T1000 (cell line): Measurements from ENCODE around the gene FANCL.
"Not testable (repeated sequence)": the region's sequence is repeated elsewhere in the genome, so short reads cannot be mapped to it uniquely, and the experiment has no call there.

Source experiments
- DNase-seq: peaks from one replicate; lab custom pipeline; 2025; ENCODE audit warnings: mixed read lengths; lab: John Stamatoyannopoulos, UW

Gene FANCL

DNA sequence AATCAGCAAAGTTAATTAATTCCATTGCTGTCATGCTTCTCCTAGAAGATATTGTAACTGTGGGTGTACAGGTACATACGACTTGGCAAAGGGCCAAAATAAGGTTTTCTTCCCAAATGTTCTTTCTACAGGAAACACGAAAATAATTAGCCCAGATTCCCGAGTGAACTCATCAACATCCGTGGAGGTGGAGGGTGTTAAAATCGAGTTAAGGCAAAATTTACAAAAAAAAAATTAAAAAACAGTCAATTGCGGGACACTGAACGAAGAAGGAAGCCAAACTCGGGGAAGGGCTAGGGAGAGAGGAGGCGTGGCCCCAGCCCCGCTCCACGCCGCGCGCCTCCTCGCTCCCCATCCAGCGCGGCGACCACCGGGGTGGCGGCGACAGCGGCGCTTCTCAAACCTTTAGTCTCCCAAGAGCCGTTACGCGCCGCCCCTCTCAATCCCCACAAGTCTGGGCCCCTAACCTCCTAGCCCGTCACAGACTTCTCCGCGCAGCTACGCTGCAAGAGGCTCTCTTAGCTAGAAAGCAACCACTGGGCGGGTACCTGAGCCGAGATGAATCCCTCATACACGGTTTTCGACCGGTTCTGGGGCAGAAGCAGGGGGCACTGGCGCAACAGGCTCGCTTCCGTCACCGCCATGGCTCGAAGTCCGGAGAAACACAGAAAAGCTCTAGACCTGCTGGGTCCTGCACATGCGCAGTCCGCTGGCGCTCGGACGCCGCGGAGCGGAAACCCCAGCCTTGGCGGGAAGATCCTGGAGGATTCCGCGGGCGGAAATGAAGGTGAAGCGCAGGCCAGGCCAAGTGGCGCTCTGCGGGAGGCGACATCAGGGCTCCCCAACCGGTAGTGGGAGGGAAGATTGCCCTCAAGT, at the start of gene FANCL:
Gene FANCL (minus strand): TSS at position 656 of the 876 bp plus-strand sequence. CDS start 12 bp downstream, at position 644.
- peak; percentile 85 for DNase-seq

DNA sequence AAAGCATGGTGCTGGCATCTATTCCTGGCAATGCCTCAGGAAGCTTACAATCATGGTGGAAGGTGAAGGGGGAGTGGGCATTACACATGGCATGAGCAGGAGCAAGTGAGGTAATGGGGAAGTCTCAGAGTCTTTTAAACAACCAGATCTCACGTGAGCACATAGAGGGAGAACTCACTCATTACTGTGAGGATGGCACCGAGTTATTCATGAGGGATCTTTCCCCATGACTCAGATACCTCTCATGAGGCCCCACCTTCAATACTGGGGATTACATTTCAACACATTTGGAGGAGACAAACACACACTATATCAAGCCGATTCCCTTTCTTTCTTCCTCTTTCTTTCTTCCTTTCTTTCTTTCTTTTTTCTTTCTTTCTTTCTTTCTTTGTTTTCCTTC, 47.9 kb upstream of the FANCL start:
- peak; percentile 9 for DNase-seq

DNA sequence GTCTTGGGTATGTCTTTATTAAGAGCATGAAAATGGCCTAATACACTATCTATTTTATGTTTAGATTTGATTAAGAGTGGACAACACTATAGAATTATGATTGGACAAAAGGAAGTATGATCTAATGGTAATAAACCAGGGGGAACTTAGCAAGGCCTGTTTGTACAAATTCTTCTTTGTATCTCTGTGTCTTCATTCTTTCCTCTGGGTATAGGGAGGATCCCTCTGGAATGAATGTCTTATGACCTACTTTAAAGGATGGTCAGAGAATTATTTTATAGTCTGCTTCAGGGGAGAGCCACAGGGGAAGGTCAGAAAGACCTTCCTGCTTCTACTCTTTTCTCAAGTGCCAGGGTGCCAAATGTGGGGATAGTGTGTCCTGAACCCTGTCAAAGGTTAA, 42.8 kb upstream of the FANCL start:
- no peak for DNase-seq

DNA sequence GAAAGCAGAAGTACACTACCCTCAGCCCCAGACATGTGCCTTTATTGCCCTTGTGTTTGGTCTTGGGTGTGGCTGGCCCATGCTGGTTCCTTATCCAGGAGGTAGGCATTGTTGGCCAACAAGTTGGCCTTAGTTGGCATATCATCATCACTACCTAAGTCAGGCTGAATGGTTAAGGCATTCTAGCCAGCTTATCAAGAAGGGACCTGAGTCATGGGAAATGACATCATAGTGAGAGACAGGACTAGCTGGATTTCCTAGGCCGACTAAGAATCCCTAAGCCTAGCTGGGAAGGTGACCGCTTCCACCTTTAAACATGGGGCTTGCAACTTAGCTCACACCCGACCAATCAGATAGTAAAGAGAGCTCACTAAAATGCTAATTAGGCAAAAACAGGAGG, 34.0 kb upstream of the FANCL start:
- DNase-seq: not testable (repeated sequence)

DNA sequence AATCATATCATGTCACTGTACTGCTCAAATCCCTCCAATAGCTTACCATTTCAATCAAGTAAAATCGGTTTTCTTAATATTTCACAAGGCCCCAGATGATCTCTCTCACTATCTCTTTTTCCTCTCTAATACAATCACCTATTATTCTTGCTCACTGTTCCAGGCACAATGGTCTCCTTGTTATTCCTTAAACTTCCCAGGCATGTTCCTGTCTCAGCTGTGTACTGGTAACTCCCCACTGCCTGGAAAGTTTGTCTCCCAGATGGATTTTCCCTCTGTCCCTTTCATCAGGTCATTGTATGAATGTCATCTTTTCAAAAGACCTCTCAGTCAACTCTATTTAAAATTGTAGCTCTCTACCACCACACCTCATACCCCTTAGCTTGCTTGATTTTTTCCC, 30.7 kb upstream of the FANCL start:
- DNase-seq: no peak

DNA sequence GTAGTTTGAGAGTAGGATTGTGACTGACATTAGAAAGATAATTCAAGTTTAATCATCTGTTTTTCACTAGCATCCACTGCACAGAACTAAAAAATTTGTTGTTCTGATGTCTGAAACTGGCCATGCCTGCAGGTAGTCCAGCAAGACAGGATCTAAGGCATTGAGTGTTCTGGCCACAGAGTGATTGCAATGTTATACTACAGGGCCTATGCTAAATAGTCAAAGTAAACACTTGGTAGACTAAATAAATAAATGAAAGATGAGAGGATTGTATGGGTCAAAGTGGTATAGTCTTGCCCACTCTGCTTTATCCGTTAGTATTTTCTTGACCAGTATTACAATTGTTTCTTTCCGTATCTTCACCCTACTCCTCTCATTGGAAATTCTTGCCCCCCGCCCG, 27.6 kb upstream of the FANCL start:
- DNase-seq: no peak

DNA sequence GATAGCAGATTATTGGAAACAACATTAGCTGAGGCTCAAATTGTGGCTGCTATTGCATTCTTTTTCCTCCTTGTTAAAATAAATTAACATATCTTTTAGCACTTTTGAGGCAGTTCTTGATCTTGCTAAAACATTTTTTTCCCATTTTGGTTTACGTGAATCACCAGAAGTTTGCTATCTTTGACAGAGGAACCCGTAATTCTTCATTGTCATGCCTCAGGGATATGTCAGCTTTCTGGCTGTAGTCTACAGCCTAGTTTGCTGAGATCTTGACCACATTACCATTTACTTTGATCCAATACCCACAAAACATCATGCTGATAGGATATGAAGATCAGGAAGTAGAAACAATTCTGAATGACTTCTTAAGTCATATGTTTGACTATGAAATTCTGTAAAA, 25.1 kb upstream of the FANCL start:
- DNase-seq: no peak

DNA sequence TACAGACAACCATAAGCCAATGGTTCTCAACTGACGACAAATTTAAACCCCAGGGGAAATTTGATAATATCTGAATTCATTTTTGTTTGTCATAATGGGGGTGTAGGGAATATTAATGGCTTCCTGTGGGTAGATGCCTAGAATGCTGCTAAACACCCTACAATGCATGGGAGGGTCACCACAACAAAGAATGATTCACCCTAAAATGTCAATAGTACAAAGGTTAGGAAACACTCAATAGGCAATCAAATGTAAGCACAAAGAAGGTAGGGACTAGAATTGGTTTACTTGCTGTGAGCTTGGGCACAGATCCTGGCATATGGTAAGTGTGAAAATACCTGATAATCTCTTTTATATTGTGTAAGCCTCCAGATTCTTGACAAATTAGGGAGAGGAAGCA, 20.1 kb upstream of the FANCL start:
- no peak for DNase-seq

DNA sequence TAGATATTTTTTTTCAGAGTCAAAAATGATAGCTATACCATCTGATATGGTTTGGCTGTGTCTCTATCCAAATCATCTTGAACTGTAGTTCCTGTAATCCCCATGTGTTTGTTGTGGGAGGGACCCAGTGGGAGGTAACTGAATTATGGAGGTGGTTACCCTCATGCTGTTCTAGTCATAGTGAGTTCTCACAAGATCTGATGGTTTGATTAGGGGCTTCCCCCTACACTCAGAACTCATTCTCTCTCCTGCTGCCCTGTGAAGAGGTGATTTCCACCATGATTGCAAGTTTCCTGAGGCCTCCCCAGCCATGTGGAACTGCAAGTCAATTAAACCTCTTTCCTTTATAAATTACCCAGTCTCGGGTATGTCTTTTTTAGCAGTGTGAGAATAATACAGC, 17.3 kb upstream of the FANCL start:
- not testable (repeated sequence) for DNase-seq

DNA sequence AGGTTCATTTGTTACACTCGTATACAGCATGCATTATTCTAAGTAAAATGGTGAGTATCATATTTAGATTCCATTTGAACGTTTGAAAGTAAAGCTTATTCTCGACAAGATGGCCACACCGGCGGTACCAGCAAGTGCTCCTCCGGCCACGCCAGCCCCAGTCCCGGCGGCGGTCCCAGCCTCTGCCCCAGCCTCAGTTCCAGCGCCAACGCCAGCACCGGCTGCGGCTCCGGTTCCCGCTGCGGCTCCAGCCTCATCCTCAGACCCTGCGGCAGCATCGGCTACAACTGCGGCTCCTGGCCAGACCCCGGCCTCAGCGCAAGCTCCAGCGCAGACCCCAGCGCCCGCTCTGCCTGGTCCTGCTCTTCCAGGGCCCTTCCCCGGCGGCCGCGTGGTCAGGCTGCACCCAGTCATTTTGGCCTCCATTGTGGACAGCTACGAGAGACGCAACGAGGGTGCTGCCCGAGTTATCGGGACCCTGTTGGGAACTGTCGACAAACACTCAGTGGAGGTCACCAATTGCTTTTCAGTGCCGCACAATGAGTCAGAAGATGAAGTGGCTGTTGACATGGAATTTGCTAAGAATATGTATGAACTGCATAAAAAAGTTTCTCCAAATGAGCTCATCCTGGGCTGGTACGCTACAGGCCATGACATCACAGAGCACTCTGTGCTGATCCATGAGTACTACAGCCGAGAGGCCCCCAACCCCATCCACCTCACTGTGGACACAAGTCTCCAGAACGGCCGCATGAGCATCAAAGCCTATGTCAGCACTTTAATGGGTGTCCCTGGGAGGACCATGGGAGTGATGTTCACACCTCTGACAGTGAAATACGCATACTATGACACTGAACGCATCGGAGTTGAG, 10.4 kb upstream of the FANCL start:
- DNase-seq: not testable (repeated sequence)

DNA sequence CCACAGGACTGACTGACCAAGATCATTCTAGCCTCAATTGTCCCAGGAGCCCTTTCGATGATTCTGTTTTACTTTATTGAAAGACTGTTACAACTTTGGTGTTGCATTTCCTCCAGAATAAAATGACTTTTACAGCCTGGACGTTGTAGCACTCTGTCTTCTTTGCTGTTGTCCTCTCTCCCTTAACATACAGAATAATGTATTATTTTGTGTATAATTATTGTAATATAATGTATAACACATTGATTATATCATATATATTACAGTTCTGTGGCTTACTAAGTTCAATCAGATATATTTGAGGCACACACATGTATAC, 380 bp upstream of the FANCL start:
- no peak for DNase-seq

DNA sequence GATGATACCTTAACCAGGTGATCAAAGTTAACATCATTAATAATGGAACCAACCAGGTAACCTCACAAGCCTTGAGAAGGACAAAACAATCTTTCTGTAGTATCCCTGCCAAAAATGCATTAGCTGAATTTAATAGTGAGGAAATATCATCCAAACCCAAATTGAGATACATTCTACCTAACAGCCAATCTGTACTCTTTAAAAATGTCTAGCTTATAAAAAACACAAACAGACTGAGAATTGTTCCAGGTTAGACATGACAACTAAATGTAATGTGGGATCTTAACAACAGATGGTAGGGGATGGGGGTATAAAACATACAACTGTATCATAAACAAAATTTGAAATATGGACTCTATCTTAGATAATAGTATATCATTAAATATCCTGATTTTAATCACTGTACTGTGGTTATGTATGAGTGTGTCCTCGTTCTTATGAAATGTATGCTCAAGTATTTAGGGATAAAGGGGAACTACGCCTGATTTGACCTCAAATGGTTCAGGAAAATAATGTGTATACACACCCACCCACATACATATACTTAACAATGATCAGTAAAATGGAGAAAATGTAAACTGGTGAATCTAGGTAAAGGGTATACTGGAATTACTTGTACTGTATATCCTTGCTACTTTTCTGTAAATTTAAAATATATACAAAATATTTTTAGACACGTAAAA, 1.7 kb downstream of the FANCL start:
- DNase-seq: no peak

DNA sequence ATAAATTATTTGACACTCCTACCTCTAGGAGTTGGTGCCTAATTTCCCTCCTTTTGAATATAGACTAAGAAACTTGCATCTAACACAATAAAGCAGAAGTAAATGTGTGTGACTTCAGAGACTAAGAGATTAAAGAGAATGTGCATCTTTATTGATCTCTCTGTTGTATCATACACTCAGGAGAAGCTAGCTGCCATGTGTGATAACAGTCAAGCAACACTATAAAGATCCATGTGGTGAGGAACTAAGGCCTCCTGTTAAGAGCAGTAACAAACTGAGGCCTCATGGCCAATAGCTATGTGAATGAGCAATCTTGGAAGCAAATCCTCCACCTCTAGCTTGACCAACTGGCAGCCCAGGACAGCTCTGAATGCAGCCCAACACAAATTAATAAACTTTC, 3.4 kb downstream of the FANCL start:
- no peak for DNase-seq

DNA sequence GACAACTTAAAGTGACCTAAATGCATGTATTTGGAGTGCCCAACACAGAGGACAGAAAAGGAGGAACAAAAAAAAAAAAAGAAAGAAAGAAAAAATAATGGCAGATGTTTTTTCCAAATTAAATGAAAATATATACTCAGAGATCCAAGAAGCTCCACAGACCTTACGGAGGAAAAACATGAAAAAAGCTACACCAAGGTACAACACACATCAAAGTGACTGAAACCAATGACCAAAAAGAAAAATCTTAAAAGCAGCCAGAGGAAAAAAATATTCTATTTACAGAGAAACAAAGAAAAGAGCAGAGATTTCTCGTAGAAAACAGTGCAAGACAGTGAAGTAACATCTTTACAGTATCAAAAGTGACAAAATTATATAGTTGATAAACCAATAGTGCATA, 5.1 kb downstream of the FANCL start:
- DNase-seq: no peak

DNA sequence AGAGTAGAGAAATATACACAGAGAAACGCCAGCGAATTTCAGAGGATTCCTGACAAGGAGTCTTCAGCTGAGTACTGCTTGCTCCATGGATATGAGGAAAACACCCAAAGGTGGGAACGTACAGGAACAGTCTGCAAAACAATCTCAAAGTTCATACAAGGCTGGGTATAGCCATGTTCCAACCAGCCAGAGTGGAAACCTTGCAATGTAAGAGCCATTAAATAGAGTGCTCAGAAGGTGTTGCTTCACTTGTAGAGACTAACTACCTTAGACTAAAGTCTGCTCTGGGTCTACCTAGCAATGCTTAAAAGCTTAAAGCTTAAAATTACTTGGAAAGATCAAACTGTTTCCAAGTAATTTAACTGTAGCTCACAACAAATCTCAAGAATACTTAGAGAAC, 6.0 kb downstream of the FANCL start:
- DNase-seq: no peak

DNA sequence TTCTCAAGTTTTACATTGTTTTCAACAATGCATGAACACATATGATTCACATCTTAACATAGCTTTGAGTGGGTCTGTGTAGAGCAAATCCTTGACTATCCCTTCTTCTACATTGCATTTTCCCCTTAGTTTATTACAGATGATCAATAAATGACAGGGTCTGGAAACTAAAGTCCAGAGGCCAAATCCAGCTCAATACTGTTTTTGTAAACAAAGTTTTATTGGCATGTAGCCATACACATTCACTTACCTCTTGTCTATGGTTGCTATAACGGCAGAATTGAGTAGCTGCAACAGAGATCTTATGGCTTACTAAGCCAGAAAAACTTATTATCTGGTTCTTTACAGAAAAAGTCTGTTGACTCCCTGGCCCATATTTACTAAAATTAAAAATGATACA, 12.8 kb downstream of the FANCL start:
- no peak for DNase-seq

DNA sequence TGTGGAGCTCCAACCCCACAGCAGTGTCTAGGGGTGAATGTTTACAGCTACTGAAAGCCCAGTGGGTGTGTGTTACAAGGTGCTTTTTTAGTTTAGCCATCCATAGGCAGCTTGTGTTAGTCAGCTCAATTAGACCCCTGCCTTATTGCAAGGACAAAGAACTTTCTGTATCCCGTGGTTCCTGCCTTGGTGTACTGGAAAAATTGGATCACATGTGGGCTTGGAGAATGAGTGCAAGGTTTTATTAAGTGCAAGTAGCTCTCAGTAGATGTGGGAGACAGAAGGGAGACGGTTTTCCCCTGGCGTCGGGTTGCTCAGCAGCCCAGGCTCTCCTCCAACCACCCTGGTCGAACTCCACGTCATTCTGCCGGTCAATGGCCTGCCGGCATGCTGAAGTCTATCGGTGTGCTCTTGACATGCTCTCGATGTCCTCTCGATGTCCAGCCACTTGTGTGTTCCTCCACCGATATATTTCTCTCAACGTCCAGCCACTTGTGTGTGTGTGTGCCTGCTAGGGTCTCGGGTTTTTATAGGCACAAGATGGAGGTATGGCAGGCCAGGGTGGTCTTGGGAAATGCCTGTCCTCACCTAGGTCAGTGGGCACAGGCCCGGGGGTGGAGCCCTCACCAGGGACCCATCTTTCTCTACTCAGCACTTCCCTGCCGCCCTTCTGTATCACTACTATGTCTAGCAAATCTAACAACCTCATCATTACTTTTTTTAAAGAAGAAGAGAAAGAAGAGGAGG, 13.8 kb downstream of the FANCL start:
- DNase-seq: no peak

DNA sequence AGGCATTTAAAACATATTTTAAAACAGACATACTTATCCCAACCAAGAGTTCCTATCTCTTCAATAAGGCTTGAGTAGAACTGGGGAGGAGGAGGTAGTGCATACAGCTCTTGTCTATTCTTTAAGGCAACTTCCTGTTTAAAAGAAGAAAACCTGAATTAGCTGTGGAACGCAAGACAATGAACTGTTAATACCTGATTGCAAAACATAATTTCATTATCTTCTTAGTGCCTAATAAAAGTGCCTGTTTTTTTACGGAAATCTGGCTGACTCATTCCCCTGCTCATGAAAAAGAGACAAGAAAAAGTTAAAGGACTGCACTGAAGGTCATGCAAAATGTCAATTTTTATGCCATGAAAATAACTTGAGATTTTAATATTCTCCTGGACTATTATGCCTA, 19.2 kb downstream of the FANCL start:
- no peak for DNase-seq

DNA sequence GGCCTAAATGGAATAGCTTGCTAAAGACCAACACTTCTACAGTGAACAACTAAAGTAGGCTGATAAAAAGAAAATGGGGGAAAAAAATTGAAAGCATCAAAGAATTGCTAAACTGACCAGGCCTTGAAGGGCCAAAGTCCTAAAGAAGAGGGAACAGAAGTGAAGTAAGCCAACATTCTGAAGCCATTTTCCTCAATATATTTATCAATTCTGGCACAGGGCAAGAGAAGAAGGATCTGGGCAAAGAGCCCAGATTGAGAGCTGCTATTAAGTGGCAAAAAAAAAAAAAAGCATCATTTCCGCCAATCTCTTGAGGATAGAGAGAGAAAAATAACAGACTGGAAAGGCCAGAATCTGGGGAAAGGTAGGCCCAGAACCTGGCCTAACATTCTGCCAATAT, 25.7 kb downstream of the FANCL start:
- no peak for DNase-seq

DNA sequence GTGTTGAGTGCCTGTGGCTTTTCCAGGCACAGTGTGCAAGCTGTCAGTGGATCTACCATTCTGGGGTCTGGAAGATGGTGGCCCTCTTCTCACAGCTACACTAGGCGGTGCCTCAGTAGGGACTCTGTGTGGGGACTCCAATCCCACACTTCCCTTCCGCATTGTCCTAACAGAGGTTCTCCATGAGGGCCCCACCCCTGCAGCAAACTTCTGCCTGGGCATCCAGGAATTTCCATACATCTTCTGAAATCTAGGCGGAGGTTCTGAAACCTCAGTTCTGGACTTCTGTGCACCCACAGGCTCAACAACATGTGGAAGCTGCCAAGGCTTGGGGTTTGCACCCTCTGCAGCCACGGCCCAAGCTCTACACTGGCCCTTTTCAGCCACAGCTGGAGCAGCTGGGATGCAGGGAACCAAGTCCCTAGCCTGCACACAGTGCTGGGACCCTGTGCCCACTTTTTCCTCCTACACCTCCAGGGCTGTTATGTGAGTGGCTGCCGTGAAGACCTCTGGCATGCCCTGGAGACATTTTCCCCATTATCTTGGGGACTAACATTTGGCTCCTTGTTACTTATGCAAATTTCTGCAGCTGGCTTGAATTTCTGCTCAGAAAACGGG, 30.1 kb downstream of the FANCL start:
- not testable (repeated sequence) for DNase-seq

DNA sequence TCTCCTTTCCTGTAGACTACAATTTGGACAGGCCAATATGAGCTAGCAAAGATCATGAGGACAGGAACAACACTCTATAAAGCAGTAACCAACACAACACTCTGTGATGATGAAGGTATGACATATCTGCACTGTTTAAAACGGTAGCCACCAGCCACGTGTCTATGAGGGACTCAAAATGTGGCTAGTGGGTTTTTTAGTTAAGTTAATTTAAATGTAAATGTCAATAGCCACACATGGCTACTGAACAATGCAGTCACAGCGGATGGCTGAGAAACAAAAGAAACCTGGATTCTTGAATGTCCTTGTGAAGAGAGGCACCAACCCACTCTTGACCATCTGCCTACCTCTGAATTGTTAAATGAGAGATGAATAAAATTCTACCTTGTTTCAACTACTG, 33.9 kb downstream of the FANCL start:
- DNase-seq: no peak

DNA sequence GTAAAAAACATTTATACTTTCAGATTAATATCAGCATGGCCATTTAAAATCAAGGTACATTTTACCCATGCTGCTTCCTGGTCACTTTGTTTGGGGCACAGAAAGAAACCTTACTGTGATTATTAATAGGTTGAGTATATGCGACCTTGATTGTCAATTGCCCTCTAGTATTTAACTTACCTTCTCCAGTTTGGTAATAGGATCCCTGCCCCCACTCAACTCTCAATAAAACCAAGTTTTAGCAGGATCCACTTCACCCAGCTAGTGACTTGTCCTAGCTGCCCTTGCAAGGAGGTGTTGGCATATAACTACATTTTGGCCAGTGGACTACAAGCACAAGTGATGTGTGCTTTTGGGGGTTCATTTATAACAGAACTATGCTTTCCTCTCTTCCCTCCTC, 34.3 kb downstream of the FANCL start:
- DNase-seq: no peak
